C4-2B (cell line): ENCODE data around the gene MED13.
"Not testable (repeated sequence)": the region's sequence is repeated elsewhere in the genome, so short reads cannot be mapped to it uniquely, and the experiment has no call there.

Experiments used
- H3K27ac ChIP-seq: fragments of 450-650 bp; 2 replicates; pipeline ENCODE4 v1.5.1; 2017
- ZFX ChIP-seq: fragments of 450-650 bp; IDR thresholded peaks from 2 replicates; pipeline ENCODE4 v1.6.1; 2017
- TF ChIP-seq, protein P1 (sequence below): fragments of 450-650 bp; conservative IDR thresholded peaks from 2 replicates; pipeline ENCODE4 v1.5.1; 2017; ENCODE audit warnings: mild to moderate bottlenecking

MED13 gene

GRCh38 chr17:62076864-62077788 lies 12.0 kb upstream of the MED13 start:
- H3K27ac ChIP-seq = no peak overlapping the region

GRCh38 chr17:62075308-62075815 lies 10.3 kb upstream of the MED13 start:
- no peak overlapping the region for H3K27ac ChIP-seq
- TF ChIP-seq, protein P1, sequence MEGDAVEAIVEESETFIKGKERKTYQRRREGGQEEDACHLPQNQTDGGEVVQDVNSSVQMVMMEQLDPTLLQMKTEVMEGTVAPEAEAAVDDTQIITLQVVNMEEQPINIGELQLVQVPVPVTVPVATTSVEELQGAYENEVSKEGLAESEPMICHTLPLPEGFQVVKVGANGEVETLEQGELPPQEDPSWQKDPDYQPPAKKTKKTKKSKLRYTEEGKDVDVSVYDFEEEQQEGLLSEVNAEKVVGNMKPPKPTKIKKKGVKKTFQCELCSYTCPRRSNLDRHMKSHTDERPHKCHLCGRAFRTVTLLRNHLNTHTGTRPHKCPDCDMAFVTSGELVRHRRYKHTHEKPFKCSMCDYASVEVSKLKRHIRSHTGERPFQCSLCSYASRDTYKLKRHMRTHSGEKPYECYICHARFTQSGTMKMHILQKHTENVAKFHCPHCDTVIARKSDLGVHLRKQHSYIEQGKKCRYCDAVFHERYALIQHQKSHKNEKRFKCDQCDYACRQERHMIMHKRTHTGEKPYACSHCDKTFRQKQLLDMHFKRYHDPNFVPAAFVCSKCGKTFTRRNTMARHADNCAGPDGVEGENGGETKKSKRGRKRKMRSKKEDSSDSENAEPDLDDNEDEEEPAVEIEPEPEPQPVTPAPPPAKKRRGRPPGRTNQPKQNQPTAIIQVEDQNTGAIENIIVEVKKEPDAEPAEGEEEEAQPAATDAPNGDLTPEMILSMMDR = no peak
- TF ChIP-seq ZFX = no peak

More at GRCh38 chr17:62076864-62077788, 12.0 kb upstream of the MED13 start:
- TF ChIP-seq, protein P1 = no peak
- no peak for TF ChIP-seq ZFX

GRCh38 chr17:62073993-62074392 lies 8.9 kb upstream of the MED13 start:
- H3K27ac ChIP-seq = no peak overlapping the region
- TF ChIP-seq, protein P1 = no peak
- no peak for TF ChIP-seq ZFX

DNA sequence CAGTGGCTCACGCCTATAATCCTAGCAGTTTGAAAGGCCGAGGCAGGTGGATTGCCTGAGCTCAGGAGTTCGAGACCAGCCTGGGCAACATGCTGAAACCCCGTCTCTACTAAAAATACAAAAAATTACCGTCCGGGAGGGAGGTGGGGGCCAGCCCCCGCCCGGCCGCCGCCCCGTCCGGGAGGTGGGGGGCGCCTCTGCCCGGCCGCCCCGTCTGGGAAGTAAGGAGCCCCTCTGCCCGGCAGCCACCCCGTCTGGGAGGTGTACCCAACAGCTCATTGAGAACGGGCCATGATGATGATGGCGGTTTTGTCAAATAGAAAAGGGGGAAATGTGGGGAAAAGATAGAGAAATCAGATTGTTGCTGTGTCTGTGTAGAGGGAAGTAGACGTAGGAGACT lies 7.8 kb upstream of the MED13 start:
- not testable (repeated sequence) for H3K27ac ChIP-seq

DNA sequence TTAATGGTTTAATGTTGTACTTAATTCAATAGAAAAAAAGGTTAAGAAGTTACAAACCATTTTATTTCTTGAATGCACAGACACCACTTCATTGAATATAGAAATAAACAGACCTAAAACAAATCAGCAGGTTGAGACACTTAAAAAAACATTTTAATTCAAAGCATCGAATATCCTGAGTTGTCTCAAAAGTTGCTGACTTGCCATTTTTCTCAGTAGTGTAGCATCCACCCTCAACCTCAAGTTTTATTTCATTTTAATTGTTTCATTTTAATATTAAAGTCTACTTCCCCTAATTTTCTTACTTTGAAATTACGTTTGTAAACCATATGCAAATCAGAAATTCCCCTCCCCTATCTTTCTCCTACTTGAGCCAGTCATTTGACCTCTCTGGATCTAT lies 5.8 kb upstream of the MED13 start:
- H3K27ac ChIP-seq = no peak overlapping the region
- TF ChIP-seq, protein P1 = no peak
- TF ChIP-seq ZFX = no peak

DNA sequence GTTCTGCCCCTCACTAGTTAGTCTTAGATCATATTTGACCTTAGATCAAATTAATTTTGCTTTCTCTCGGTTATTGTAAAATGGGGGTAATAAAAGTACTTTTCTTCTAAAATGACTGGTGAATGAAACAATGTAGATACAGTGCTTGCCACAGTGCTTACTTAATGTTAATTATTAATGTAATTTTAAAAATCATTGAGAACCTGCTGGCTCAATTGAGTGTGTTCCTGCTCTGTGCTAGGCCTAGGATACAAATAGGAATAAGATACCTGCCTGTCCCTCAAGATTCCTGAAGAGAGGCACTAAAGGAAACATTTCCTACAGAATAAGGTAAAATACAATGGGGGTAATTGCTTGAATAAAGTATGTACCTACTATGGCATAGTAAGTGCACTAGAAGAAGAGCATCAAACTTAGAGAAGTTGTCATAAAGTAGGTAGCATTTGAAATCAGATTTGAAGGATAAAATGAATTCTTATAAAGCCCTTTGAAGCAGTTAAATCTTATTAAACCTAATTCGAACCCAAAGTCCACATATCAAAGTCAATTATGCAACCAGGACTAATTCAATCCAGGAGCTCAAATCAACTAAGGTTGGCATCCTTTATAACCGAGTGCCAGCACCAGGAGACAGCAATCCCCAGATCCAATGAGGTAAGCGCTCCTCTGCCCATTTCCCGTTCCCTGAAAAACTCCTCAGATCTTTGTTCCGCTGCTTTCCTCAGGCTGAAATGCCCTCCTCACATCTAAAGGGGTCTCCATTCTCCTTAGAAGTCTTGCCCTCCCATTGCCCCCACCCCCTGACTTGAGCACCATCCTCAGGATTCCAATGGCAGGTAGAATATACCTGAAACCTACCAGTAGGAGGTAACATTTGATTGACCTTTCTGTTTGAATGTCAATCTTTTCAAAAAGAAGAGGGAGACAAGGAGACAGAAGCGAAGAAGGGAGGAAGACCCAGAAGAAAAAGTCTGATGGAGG lies 2.4 kb upstream of the MED13 start:
- no peak overlapping the region for H3K27ac ChIP-seq
- no peak for TF ChIP-seq ZFX
- TF ChIP-seq, protein P1 = no peak

DNA sequence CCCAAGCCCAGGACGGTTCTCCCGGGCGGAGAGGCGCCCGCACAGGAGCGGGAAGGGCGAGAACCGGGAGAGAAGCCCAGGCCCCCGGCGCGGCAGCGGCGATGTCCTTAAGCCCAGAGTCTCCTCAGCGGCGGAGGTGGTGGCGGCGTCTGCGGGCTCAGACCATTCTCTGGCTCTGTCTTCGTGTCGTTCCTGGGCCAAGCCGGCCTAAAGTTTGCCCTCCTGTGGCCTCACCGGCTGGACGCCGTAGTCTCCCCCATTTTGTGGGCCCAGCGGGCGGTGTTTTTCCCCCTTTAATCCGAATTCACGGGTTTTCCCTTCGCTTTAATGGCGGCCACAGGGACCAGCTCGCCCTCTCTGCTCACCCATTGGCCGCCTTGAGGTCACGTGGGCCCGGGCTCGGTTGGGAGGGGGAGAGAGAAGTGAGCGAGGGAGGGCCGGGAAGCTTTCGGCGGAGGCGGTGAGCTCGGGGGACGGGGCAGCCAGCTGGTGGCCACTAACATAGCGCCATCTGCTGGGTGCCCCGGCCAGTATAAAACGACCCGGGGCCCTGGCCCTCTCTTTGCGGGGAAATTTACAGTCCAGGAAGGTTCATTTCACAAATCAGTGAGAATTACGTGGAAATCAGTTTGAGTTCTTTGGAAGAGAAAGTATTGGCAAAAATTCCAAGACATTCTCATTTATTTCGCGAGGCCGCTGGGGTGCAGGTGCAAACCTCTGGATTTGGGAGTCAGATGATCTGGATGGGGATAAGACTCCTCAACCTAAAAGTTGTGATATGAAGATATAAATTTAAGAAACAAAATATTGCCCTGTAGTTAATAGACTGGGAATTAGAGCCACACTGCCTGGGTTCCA lies 762 bp upstream of the MED13 start:
- peak overlapping the region; percentile 99 for H3K27ac ChIP-seq
- TF ChIP-seq ZFX = peak; percentile 58
- TF ChIP-seq, protein P1 = peak; percentile 98
